Measurements from ENCODE around the gene NHERF1. TPM values are rescaled to one million over a fixed set of nuclear protein-coding genes. Genes with fewer than 3 reads are reported as not detected.

NHERF1 gene
- total and polyA plus RNA-seq, 2 of the 13 experiments (the other 11 are each of a cell fraction or from before 2014, with no cell fraction given): 169 to 269 TPM

DNA sequence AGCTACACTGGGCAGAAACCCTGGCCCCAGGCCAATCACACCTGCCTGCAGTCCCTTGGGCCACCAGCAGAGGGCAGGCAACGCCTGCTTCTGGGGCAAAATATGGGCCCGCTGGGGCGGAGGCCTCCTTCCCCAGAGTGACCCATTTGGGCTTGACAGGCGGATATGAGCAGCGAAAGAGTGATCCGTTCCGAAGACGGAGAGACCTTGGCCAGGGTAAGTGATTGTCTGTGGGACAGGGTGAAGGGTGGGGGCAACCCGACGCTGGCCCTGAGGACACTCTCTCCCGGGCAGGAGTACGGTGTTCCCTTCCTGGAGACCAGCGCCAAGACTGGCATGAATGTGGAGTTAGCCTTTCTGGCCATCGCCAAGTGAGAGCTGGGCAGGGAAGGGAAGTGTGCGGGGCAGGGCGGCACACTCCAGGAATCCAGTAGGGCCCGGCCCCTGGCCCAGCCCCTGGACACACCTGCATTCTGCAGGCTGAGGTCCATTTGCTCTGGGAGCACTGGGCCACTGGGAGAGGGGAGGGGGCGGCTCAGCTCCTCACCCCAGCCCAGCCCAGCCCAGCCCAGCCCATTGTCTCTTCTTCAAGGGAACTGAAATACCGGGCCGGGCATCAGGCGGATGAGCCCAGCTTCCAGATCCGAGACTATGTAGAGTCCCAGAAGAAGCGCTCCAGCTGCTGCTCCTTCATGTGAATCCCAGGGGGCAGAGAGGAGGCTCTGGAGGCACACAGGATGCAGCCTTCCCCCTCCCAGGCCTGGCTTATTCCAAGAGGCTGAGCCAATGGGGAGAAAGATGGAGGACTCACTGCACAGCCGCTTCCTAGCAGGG lies 3.5 kb upstream of the NHERF1 start (continued):
- TF ChIP-seq, protein P1, sequence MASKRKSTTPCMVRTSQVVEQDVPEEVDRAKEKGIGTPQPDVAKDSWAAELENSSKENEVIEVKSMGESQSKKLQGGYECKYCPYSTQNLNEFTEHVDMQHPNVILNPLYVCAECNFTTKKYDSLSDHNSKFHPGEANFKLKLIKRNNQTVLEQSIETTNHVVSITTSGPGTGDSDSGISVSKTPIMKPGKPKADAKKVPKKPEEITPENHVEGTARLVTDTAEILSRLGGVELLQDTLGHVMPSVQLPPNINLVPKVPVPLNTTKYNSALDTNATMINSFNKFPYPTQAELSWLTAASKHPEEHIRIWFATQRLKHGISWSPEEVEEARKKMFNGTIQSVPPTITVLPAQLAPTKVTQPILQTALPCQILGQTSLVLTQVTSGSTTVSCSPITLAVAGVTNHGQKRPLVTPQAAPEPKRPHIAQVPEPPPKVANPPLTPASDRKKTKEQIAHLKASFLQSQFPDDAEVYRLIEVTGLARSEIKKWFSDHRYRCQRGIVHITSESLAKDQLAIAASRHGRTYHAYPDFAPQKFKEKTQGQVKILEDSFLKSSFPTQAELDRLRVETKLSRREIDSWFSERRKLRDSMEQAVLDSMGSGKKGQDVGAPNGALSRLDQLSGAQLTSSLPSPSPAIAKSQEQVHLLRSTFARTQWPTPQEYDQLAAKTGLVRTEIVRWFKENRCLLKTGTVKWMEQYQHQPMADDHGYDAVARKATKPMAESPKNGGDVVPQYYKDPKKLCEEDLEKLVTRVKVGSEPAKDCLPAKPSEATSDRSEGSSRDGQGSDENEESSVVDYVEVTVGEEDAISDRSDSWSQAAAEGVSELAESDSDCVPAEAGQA (IDR thresholded peaks at IDR 0.05; ENCODE audit: low read depth): no peak
- TF ChIP-seq, protein P1 (CRISPR knock-in tag; IDR thresholded peaks at IDR 0.05; ENCODE audit: borderline replicate concordance): no peak; the same call in 1 of the 2 replicates
- TF ChIP-seq POGK (CRISPR knock-in tag; conservative IDR thresholded peaks at IDR 0.05): peak; percentile 75; the same call in 1 of the 2 replicates
- 0 out of 2 replicates have a peak, but pooled peaks have one; percentile 75 for TF ChIP-seq ZNF333 (CRISPR knock-in tag; IDR thresholded peaks at IDR 0.05; ENCODE audit: borderline replicate concordance)
- no peak for TF ChIP-seq ZBTB3 (CRISPR knock-in tag; IDR thresholded peaks at IDR 0.05; ENCODE audit: borderline replicate concordance, low read depth)
- TF ChIP-seq ZSCAN12 (CRISPR knock-in tag; IDR thresholded peaks at IDR 0.05): no peak
- TF ChIP-seq ZNF512B (CRISPR knock-in tag; IDR thresholded peaks at IDR 0.05; ENCODE audit: borderline replicate concordance): 0 out of 2 replicates have a peak, but pooled peaks have one; percentile 55
- TF ChIP-seq, protein P2, sequence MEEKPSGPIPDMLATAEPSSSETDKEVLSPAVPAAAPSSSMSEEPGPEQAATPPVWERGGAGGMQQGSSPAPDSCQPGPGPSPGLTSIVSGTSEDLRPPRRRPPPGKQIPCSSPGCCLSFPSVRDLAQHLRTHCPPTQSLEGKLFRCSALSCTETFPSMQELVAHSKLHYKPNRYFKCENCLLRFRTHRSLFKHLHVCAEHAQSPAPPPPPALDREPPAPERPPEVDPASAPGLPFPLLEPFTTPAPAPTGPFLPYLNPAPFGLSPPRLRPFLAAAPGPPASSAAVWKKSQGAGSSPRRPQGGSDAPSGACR (CRISPR knock-in tag; IDR thresholded peaks at IDR 0.05): peak; percentile 80; the same call in 1 of the 2 replicates
- TF ChIP-seq RFX5 (IDR thresholded peaks at IDR 0.05; ENCODE audit: low read depth, low read length): no peak
- no peak for TF ChIP-seq HOMEZ (CRISPR knock-in tag; IDR thresholded peaks at IDR 0.05; ENCODE audit: low read depth)
- no peak for TF ChIP-seq FOXM1 (CRISPR knock-in tag; IDR thresholded peaks at IDR 0.05)
- TF ChIP-seq KDM5A (IDR thresholded peaks at IDR 0.05; ENCODE audit: borderline replicate concordance, low read length): no peak
- no peak; the same call in 1 of the 2 replicates for TF ChIP-seq ZNF776 (CRISPR knock-in tag; IDR thresholded peaks at IDR 0.05)
- TF ChIP-seq ATAD3A (CRISPR knock-in tag; IDR thresholded peaks at IDR 0.05): no peak
- peak; percentile 43; the same call in 1 of the 2 replicates for TF ChIP-seq YEATS2 (CRISPR knock-in tag; IDR thresholded peaks at IDR 0.05; ENCODE audit: borderline replicate concordance)
